NCI-H446 (cell line): ENCODE data around the gene SORBS2.

Source experiments
- DNase-seq, 2 experiments: peaks; one replicate each; lab custom pipeline; 2025; lab: John Stamatoyannopoulos, UW

SORBS2 gene

DNA sequence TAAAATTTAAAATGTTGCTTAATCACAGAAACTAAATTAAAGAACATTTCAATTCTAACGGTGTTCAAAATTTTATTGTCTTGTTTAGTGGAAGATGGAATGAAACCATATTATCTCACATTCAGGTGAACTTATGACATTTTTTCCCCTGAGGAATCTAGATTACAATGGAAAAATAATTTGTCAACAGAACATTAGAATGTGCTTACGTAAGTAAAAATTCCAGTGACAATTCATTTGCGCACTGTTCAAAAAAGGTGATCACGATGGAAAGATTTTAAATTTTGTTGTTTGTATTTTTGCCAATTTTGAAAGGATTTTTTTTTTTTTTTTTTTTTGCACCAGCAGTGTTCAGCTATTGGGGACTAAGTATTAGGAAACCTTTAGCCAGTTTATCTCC lies 23.3 kb upstream of the SORBS2 start:
- no peak for DNase-seq

- no peak for DNase-seq
Observed at GRCh38 chr4:185834778-185835177, 22.8 kb upstream of the SORBS2 start.

DNA sequence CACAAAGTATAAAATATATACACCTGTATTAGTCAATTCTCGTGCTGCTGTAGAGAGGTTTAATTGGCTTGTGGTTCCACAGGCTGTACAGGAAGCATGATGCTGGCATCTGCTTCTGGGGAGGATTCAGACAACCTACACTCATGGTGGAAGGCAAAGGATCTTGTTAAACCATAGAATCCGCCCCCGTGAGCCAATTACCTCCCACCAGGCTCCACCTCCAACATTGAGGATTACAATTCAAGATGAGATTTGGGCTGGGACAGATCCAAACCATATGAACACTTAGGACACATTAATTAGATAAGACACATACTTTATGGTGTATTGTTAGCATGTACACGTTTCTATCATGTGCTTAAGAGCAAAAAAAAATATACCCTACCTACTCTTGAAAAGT lies 22.1 kb upstream of the SORBS2 start:
- DNase-seq, result no peak

DNA sequence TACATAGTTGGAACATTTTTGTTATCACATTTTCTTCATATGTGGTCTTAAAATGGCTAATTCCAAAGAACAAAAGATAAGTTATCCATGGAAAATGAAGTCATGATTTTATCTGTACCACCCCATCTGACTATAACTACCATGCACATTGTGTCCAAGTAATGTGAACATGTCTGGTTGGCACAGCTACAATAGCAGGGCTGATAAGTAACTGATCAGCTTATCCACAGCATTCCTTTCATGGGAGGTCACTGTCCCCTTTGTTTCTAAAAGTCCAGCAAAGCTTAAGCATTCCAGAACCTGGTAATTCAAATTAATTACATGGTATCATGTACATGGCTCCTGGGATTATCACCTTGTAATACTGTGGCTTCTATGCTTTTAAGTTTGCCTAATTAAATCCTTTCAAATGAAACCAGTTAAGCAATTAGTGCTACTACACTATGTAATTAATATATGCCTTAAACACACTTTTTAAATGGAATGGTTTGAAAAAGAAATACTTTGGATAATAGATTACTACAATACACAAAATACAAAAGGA lies 21.1 kb upstream of the SORBS2 start:
- no peak for DNase-seq

DNA sequence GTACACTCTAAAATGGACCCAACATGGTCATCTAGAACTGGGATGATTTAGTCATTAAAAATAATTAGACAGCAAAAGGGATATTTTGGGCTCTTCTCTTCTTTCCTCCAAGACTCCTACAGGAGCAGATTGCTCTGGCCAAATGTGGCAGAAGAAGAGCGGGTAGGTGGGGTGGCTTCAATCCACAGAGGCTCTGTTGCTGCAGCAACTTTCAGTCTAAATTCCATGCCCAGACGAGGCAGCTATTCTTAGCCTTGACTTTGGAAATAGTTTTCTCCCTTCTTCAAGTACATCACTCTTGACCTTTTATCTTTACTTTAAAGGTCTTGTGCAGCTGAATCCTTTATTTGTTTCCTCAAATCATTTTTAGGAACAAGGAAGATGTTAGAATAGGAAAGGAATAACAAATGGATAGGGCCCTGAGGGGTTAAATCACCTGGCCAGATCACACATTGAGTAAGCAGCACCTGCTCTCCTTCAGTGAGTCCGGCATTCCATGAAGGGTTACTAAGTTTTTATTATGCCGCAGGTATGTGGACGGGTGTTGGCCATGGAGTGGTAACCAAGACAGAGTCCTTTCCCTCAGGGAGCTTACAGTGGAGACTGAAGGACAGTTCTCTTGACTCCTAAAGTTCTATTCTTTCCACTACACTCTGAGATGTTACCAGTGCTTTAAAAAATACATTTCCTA lies 19.3 kb upstream of the SORBS2 start:
- DNase-seq, result no peak

GRCh38 chr4:185830263-185830994 lies 18.4 kb upstream of the SORBS2 start:
- DNase-seq, result no peak

- no peak for DNase-seq
Observed at GRCh38 chr4:185826381-185826780, 14.4 kb upstream of the SORBS2 start.

GRCh38 chr4:185825737-185826136 lies 13.7 kb upstream of the SORBS2 start:
- DNase-seq, result no peak

DNA sequence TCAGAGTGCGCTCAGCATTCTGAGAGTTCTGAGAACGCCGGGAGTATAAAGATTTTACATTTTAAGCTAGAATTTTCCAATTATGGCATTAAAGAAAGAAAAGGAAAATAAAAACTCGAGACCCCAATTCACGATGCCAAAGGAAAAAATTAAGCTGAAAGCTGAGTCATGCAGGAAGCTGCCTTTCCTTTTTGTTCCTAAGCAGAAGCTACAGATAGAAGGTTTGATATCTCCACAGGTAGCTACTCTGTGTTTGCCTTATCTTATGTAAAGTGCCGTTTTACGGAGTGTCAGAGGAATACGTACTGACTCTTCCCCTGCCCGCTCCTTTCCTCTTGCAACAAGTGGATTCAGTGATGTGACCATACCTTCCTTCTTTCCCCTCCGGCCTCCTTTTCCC lies 10.8 kb upstream of the SORBS2 start:
- no peak for DNase-seq

- no peak for DNase-seq
Observed at GRCh38 chr4:185821029-185821419, 9.0 kb upstream of the SORBS2 start.

DNA sequence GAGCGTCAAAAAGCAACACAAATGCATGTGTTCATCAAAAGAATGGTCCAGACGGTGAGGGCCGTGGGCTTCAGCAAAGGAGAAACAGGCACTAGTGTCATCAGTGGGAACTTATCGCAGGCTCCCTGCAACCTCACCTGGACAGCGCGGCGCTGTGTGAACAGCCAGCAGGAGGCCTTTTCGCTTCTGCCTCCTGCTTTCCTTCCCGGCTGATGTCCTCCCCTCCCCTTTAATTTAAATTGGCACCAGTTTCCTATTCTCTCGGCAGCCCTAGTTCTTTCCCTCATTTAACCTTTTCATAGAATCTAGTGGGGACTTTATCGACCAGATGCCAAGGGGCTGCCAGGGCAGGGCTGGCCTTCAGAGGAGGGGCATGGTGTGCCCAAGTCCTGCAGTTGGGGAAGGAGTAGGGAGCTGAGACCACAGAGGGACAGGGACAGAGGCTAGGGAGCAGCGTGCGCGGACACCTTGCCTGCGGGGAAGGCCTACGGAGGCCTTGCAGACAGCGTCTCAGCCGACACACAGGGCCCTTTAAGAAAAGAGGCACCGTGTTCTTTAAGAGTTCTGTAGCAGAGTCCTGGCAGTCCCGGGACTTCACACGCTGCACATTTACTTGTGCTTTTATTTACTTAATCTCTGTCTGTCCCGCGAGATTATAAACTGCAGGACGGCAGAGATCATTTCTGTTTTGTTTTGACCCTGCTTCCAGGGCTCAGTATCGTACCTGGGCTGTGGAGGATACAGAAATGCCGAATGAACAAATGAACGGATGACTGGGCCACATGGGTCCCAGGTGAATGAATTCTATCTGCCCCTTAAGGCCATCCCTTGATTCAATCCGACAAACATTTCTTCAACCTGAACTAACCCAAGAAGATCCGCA lies 8.4 kb upstream of the SORBS2 start:
- no peak for DNase-seq

GRCh38 chr4:185819144-185819543 lies 7.2 kb upstream of the SORBS2 start:
- DNase-seq, result no peak

- DNase-seq, result no peak
Observed at GRCh38 chr4:185817403-185817818, 5.4 kb upstream of the SORBS2 start.

GRCh38 chr4:185813133-185813532 lies 1.1 kb upstream of the SORBS2 start:
- no peak for DNase-seq

DNA sequence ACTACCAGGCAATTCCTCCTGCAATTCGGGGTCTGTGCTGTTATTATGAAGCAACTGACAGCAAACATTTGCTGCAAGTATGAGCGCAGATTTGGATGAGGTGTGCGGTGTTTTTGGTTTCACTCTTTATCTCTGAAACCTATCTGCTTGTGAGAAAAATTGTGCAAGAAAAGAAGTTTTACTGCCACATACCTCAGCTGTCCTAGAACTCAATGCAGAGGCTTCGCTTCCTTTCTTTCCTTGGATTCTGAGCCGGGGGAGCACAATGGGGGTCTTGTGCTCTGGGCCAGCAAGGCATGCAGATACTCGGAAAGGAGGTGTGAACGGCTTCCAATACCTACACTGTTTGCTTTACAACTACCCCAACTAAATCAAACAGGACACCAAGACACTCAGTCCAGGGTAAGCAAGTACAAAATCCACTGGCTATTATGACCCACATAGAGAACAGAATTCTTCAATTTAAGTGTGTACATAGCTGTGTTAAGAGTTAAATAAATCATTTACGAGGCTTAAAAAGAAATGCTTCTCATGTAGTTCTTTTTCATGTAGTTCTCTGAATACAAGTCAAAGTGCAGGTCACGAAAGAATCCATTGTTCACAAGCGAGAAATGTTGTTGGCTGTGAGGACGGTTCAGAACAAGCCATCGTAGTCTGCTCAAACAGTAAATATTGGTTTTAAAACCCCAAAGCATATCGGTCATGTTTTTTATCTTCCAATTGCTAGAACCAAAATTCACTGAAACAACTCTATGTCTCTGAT lies 1.1 kb downstream of the SORBS2 start:
- DNase-seq, result no peak

DNA sequence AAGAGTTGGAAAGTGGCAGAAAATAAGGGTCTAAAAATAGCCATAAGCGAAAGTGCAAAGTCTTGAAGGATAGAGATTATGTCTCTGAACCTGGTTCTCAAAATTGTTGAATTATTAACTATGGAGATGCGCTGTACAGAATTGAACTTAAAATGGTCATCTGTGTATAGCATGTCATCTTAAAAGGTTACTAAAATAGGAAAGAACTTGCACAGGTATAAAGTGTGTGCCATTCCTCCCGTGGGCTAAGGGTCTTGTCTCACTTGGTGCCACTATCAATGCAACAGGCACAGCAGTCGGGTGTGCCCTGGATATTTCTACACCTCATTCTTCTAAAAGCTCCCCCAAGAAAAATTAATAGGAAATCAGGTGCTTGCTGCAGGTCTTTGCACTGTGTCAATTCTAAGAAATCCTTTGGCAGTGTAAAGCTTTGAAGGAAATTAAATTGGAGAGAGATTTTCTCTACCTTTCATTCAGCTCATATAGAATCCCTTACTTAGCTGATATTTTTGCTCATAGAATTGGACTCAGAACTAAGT lies 2.4 kb downstream of the SORBS2 start:
- no peak for DNase-seq

DNA sequence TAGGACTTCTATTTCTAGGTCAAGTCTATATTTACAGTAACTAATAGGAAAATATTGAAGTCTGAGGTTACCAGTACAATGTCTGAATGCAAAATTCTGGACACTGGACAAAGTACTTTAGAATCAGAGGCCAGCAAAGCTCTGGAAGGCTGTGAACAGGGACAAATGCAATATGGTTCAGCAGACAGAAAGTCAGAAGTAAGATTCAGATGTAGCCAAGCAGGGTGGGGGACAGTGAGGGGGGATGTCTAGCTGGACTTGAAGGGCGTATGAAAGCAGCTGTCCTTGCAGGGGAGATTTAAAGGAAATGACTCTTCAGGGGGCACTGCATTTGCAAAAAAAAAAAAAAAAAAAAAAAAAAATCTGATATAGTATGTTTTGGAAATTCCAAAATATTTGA lies 2.9 kb downstream of the SORBS2 start:
- DNase-seq, result no peak

DNA sequence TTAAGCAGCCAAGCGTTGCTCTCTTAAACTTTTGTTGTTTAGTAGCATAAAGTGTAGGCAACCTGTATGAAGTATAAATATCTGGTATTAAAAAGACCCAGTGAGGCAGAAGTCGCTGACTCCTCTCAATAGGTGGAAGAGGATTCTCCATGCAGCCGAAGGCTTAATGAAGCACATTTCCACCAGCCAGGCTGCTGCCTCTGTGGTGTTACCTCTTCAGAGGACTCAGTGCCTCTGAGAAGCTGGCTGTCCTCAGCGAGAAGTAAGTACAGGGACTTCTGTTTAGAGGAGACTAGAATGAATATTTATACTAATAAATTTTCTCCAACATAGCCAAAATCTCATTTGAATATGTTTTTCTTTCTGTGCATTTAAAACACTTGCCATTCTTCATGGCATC lies 6.0 kb downstream of the SORBS2 start:
- DNase-seq, result no peak

DNA sequence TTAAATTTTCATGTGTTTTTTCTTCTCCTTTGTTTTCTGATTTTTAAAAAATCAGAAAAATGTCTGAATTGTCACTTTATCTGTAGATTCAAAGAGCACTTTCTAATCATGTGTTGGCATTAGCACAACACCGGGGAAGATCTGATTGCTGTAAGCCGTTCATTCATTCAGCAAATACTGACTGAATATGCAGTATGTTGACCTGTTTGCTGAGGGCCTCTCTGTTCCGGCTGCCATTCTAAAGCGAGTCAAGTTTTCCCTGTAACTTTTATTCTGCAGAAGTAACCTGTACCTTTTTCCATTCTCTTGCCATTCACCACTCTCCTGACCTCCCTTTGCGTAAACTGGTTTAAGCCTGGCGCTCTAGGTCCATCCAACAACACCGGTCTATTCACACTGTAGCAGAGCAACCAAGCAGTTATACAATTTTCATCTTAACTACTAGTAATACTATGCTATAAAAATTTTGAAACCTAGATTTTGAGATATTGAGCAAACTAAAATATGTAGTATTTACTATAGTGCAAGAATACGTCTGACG lies 6.7 kb downstream of the SORBS2 start:
- no peak for DNase-seq

DNA sequence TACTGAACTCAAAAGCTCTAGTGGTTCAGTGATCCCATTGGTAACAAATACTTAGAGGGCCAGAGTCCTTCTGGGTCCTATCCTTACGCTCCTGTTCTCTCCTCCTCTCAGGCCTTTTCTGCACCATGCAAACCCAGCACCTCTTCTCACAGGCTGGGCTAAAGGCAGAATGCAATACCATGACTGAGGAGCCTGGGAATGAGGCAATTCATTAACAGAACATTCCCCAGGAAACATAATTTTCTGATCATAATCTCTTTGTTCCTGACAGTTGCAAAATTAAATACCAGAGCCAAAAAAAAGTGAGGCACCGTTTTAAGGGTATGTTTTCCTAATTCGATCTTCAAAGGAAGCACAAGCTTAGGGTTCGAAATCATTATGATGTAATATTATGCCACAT lies 9.0 kb downstream of the SORBS2 start:
- no peak for DNase-seq

- no peak for DNase-seq
Observed at GRCh38 chr4:185801471-185801870, 10.5 kb downstream of the SORBS2 start.
